Omental fat pad (tissue), 4 donors: ENCODE measurements around the gene SH3BP1. TPM values are rescaled to one million over a fixed set of nuclear protein-coding genes. Genes with fewer than 3 reads are reported as not detected.

Source experiments
- ATAC-seq: fragments of 150-250 bp; one replicate; pipeline ENCODE4 v1.9.1; 2016; ENCODE audit warnings: mild to moderate bottlenecking, moderate library complexity; ENCODE audit not compliant: low FRiP score
- DNase-seq: peaks from one replicate; pipeline ENCODE4 v3.0.0-alpha.2; 2019; ENCODE audit warnings: low spot score
- CTCF ChIP-seq, 3 donors: fragments of 450-650 bp; IDR thresholded peaks; one replicate each; pipeline ENCODE4 v1.5.1; 2016 to 2017; ENCODE audit warnings: antibody characterized with exemption in 3 of 3, mild to moderate bottlenecking in 3 of 3, moderate library complexity in 2 of 3
- total RNA-seq, 4 donors: library from RNA; depleted of rRNA; stranded (reverse); fragments of >200 nt; gene quantifications; one replicate each; pipeline ENCODE4 v1.1.0, GENCODE V29; 2016

Gene SH3BP1
- total RNA-seq, 4 donors from 2014 or later, result 3.6 to 11.5 (median 8.2) TPM

GRCh38 chr22:37633625-37634416 is 5.6 kb upstream of the SH3BP1 start:
- no peak for DNase-seq
- no peak for TF ChIP-seq CTCF (IDR thresholded peaks at IDR 0.05)
- ATAC-seq, result peak; percentile 41

GRCh38 chr22:37634417-37634924 is 5.0 kb upstream of the SH3BP1 start:
- TF ChIP-seq CTCF (IDR thresholded peaks at IDR 0.05), result no peak
- no peak for DNase-seq
- ATAC-seq, result no peak

GRCh38 chr22:37635157-37635556 is 4.3 kb upstream of the SH3BP1 start:
- TF ChIP-seq CTCF (IDR thresholded peaks at IDR 0.05), result no peak
- ATAC-seq, result no peak
- no peak for DNase-seq

GRCh38 chr22:37636186-37636948 is 3.1 kb upstream of the SH3BP1 start:
- DNase-seq (no peak), ATAC-seq (no peak)
- no peak for TF ChIP-seq CTCF (IDR thresholded peaks at IDR 0.05)

GRCh38 chr22:37636949-37637273 is 2.6 kb upstream of the SH3BP1 start:
- DNase-seq (no peak), ATAC-seq (no peak)
- TF ChIP-seq CTCF (IDR thresholded peaks at IDR 0.05), result no peak

GRCh38 chr22:37638391-37639069 is 939 bp upstream of the SH3BP1 start:
- no peak for DNase-seq
- ATAC-seq, result no peak
- TF ChIP-seq CTCF (IDR thresholded peaks at IDR 0.05), result no peak
